ENCODE data around the gene MYO5B. TPM values are rescaled to one million over a fixed set of nuclear protein-coding genes. Genes with fewer than 3 reads are reported as not detected.

MYO5B gene
- total RNA-seq, 4 donors from 2014 or later, result 1.9 to 18.3 (median 4.4) TPM

GRCh38 chr18:49974079-49974478 is 220.9 kb downstream of the MYO5B start:
- H3K4me1 ChIP-seq, result peaks cover 0 to 14% (median 0%) of the 10 kb centered on the region in 3 donors
- ATAC-seq, result no peak
- H3K9me3 ChIP-seq, result no peaks in the 10 kb centered on the region
- H3K4me3 ChIP-seq, result no peak overlapping the region
- H3K27me3 ChIP-seq, result no peaks in the 10 kb centered on the region
- H3K27ac ChIP-seq, result no peak overlapping the region
- 100% methylated on average over 4 of the region's 9 CpGs; no CpG with 5 or more reads in 1 of the 2 donors for WGBS, 2 donors (ENCODE audit: low coverage in 1 of 2)
- H3K36me3 ChIP-seq, result no peaks in the 10 kb centered on the region
- TF ChIP-seq POLR2A (IDR thresholded peaks at IDR 0.05), result no peak
- no peak for TF ChIP-seq CTCF (IDR thresholded peaks at IDR 0.05)
- TF ChIP-seq EP300 (IDR thresholded peaks at IDR 0.05), result no peak
- no peak for TF ChIP-seq POLR2AphosphoS5 (IDR thresholded peaks at IDR 0.05)

- Histone ChIP-seq H3K36me3 (no peaks in the 10 kb centered on the region), H3K4me3 (no peak overlapping the region), H3K27me3 (no peaks in the 10 kb centered on the region), H3K4me1 (peaks cover 0 to 14% (median 0%) of the 10 kb centered on the region in 3 donors), H3K9me3 (no peaks in the 10 kb centered on the region), H3K27ac (no peak overlapping the region)
- WGBS, 2 donors (ENCODE audit: low coverage in 1 of 2), result 86 to 100% methylated on average over 1 to 2 of the region's 3 CpGs
- TF ChIP-seq CTCF (IDR thresholded peaks at IDR 0.05) (no peak), POLR2A (IDR thresholded peaks at IDR 0.05) (no peak), POLR2AphosphoS5 (IDR thresholded peaks at IDR 0.05) (no peak), EP300 (IDR thresholded peaks at IDR 0.05) (no peak)
- no peak for ATAC-seq
These were observed 221.4 kb downstream of the MYO5B start for GRCh38 chr18:49973592-49973991.

- WGBS, 2 donors (ENCODE audit: low coverage in 1 of 2), result 87 to 96% methylated on average over 2 to 3 of the region's 3 CpGs
- H3K4me3 ChIP-seq, result no peak overlapping the region
- TF ChIP-seq POLR2AphosphoS5 (IDR thresholded peaks at IDR 0.05) (no peak), POLR2A (IDR thresholded peaks at IDR 0.05) (no peak), EP300 (IDR thresholded peaks at IDR 0.05) (no peak), CTCF (IDR thresholded peaks at IDR 0.05) (no peak)
- H3K4me1 ChIP-seq, result peaks cover 0 to 13% (median 0%) of the 10 kb centered on the region in 3 donors
- H3K36me3 ChIP-seq, result no peaks in the 10 kb centered on the region
- no peak overlapping the region for H3K27ac ChIP-seq
- no peak for ATAC-seq
- H3K9me3 ChIP-seq, result no peaks in the 10 kb centered on the region
- no peaks in the 10 kb centered on the region for H3K27me3 ChIP-seq
These were observed 222.4 kb downstream of the MYO5B start for GRCh38 chr18:49972535-49972934.

- Histone ChIP-seq H3K27ac (no peak overlapping the region), H3K4me3 (no peak overlapping the region), H3K36me3 (no peaks in the 10 kb centered on the region), H3K27me3 (no peaks in the 10 kb centered on the region), H3K4me1 (peaks cover 0 to 12% (median 0%) of the 10 kb centered on the region in 3 donors), H3K9me3 (no peaks in the 10 kb centered on the region)
- 71 to 83% methylated on average over 1 of the region's 1 CpG for WGBS, 2 donors (ENCODE audit: low coverage in 1 of 2)
- TF ChIP-seq EP300 (IDR thresholded peaks at IDR 0.05) (no peak), POLR2AphosphoS5 (IDR thresholded peaks at IDR 0.05) (no peak), POLR2A (IDR thresholded peaks at IDR 0.05) (no peak), CTCF (IDR thresholded peaks at IDR 0.05) (no peak)
- no peak for ATAC-seq
These were observed 223.5 kb downstream of the MYO5B start for GRCh38 chr18:49971462-49971861.

- Histone ChIP-seq H3K27me3 (no peaks in the 10 kb centered on the region), H3K27ac (no peak overlapping the region), H3K36me3 (no peaks in the 10 kb centered on the region), H3K9me3 (no peaks in the 10 kb centered on the region), H3K4me3 (no peak overlapping the region), H3K4me1 (peaks cover 0 to 14% (median 0%) of the 10 kb centered on the region in 3 donors)
- no peak for TF ChIP-seq POLR2AphosphoS5 (IDR thresholded peaks at IDR 0.05)
- TF ChIP-seq EP300 (IDR thresholded peaks at IDR 0.05), result no peak
- no peak for ATAC-seq
- 92 to 93% methylated on average over 2 to 4 of the region's 4 CpGs for WGBS, 2 donors (ENCODE audit: low coverage in 1 of 2)
These were observed 224.6 kb downstream of the MYO5B start for GRCh38 chr18:49970319-49970718.
